HepG2 (cell line): Measurements from ENCODE around the gene CREB1. TPM values are rescaled to one million over a fixed set of nuclear protein-coding genes. Genes with fewer than 3 reads are reported as not detected.

Source experiments
- ATF7 ChIP-seq, 2 experiments: fragments of 450-650 bp in 1 of 2; sonication (generic) in 1 of 2; formaldehyde crosslinking in 1 of 2; IDR thresholded peaks; 2 replicates each; pipeline versions ENCODE4 v1.4.0 to v1.6.1; 2016 to 2020; ENCODE audit warnings: antibody characterized with exemption in 1 of 2, mild to moderate bottlenecking in 1 of 2, missing genetic modification reagents in 1 of 2
- BRF2 ChIP-seq: sonication (generic); formaldehyde crosslinking; IDR thresholded peaks from 2 replicates; pipeline ENCODE4 v1.8.1; 2022; ENCODE audit warnings: mild to moderate bottlenecking, missing genetic modification reagents
- EED ChIP-seq: sonication (generic); formaldehyde crosslinking; IDR thresholded peaks from 2 replicates; pipeline ENCODE4 v1.5.0; 2020; ENCODE audit warnings: mild to moderate bottlenecking, missing genetic modification reagents
- ELF1 ChIP-seq: sonication (generic); formaldehyde crosslinking; IDR thresholded peaks from 2 replicates; pipeline ENCODE4 v1.4.0; 2020; ENCODE audit warnings: missing genetic modification reagents
- ESRRA ChIP-seq: sonication (generic); formaldehyde crosslinking; IDR thresholded peaks from 2 replicates; pipeline ENCODE4 v1.5.1; 2020; ENCODE audit warnings: mild to moderate bottlenecking, low read depth, missing genetic modification reagents
- HDAC1 ChIP-seq: sonication (generic); formaldehyde crosslinking; IDR thresholded peaks from 2 replicates; pipeline ENCODE4 v1.5.1; 2020; ENCODE audit warnings: mild to moderate bottlenecking, missing genetic modification reagents
- IKZF1 ChIP-seq: fragments of 450-650 bp; IDR thresholded peaks from 2 replicates; pipeline ENCODE4 v1.7.1; 2016
- KAT8 ChIP-seq: IDR thresholded peaks from 2 replicates; pipeline ENCODE4 v1.6.1; 2016; ENCODE audit warnings: missing genetic modification reagents, missing compliant biosample characterization
- KDM2A ChIP-seq: sonication (generic); formaldehyde crosslinking; IDR thresholded peaks from 2 replicates; pipeline ENCODE4 v1.4.0; 2020; ENCODE audit warnings: low read depth, missing genetic modification reagents, borderline replicate concordance
- KLF13 ChIP-seq: sonication (generic); formaldehyde crosslinking; IDR thresholded peaks from 2 replicates; pipeline ENCODE4 v1.4.0; 2020; ENCODE audit warnings: mild to moderate bottlenecking, missing genetic modification reagents
- LCORL ChIP-seq, 2 experiments: fragments of 450-650 bp in 1 of 2; sonication (generic) in 1 of 2; formaldehyde crosslinking in 1 of 2; IDR thresholded peaks; 2 replicates each; pipeline versions ENCODE4 v1.5.0 to v1.6.1; 2017 to 2020; ENCODE audit warnings: antibody characterized with exemption in 1 of 2, missing genetic modification reagents in 1 of 2
- LRRFIP1 ChIP-seq: sonication (generic); formaldehyde crosslinking; conservative IDR thresholded peaks from 2 replicates; pipeline ENCODE4 v1.4.0; 2020; ENCODE audit warnings: missing genetic modification reagents
- MAF1 ChIP-seq: sonication (generic); formaldehyde crosslinking; IDR thresholded peaks from 2 replicates; pipeline ENCODE4 v1.5.0; 2020; ENCODE audit warnings: missing genetic modification reagents, borderline replicate concordance
- RCOR2 ChIP-seq: IDR thresholded peaks from 2 replicates; pipeline ENCODE4 v1.6.1; 2016; ENCODE audit warnings: missing biosample characterization, missing genetic modification reagents
- SP5 ChIP-seq: IDR thresholded peaks from 2 replicates; pipeline ENCODE4 v1.6.1; 2016; ENCODE audit warnings: low read depth, borderline replicate concordance
- TAF15 ChIP-seq: fragments of 200-400 bp; formaldehyde crosslinking; IDR thresholded peaks from one replicate; pipeline ENCODE4 v1.6.1; 2018; ENCODE audit warnings: mild to moderate bottlenecking, low read depth, low read length; ENCODE audit not compliant: poor library complexity, severe bottlenecking
- TCF7 ChIP-seq: sonication (generic); IDR thresholded peaks from 2 replicates; pipeline ENCODE4 v1.6.1; 2016; ENCODE audit warnings: antibody characterized with exemption, low read depth
- ZBTB3 ChIP-seq: sonication (generic); formaldehyde crosslinking; IDR thresholded peaks from 2 replicates; pipeline ENCODE4 v1.4.0; 2020; ENCODE audit warnings: low read depth, mild to moderate bottlenecking, moderate library complexity, missing genetic modification reagents, borderline replicate concordance
- ZBTB46 ChIP-seq: sonication (generic); formaldehyde crosslinking; IDR thresholded peaks from 2 replicates; pipeline ENCODE4 v1.4.0; 2020; ENCODE audit warnings: mild to moderate bottlenecking, missing genetic modification reagents, borderline replicate concordance
- ZFP36 ChIP-seq: fragments of 150-350 bp; IDR thresholded peaks from 2 replicates; pipeline ENCODE4 v1.6.1; 2018; ENCODE audit warnings: borderline replicate concordance, low read length, low read depth; ENCODE audit not compliant: partially characterized antibody
- ZNF546 ChIP-seq: sonication (generic); formaldehyde crosslinking; conservative IDR thresholded peaks from 2 replicates; pipeline ENCODE4 v1.8.1; 2023; ENCODE audit warnings: mild to moderate bottlenecking, missing genetic modification reagents
- ZNF678 ChIP-seq: sonication (generic); formaldehyde crosslinking; IDR thresholded peaks from 2 replicates; pipeline ENCODE4 v1.4.0; 2020; ENCODE audit warnings: mild to moderate bottlenecking, missing genetic modification reagents
- ZNF83 ChIP-seq: sonication (generic); formaldehyde crosslinking; IDR thresholded peaks from 2 replicates; pipeline ENCODE4 v1.4.0; 2020; ENCODE audit warnings: missing genetic modification reagents, mild to moderate bottlenecking, borderline replicate concordance
- ZSCAN30 ChIP-seq: sonication (generic); formaldehyde crosslinking; IDR thresholded peaks from 2 replicates; pipeline ENCODE4 v1.5.0; 2020; ENCODE audit warnings: mild to moderate bottlenecking, missing genetic modification reagents
- polyA plus RNA-seq, 8 experiments: library from polyadenylated mRNA; depleted of rRNA in 3 of 8; stranded (reverse) in 7 of 8; unstranded in 1 of 8; fragments of >200 nt; fragmentation: Illumina TruSeq in 4 of 8; extraction: Trizol in 4 of 8; gene quantifications; 2 replicates each; pipeline versions ENCODE4 v1.2.1 to v1.2.3, GENCODE V29; 2011 to 2016; ENCODE audit warnings: low read depth in 4 of 8, missing spikeins in 1 of 8, mixed read lengths in 1 of 8; ENCODE audit not compliant: insufficient read depth in 1 of 8
- total RNA-seq, 5 experiments: library from RNA; depleted of rRNA; stranded (reverse); fragments of >200 nt; fragmentation: Illumina TruSeq; extraction: Trizol; gene quantifications; 2 replicates each; pipeline ENCODE4 v1.2.3, GENCODE V29; 2016; ENCODE audit warnings: low read depth in 1 of 5

The CREB1 gene
- total and polyA plus RNA-seq, 2 of the 13 experiments (the other 11 are each of a cell fraction or from before 2014, with no cell fraction given) = 51.8 to 51.9 TPM

- TF ChIP-seq ESRRA (CRISPR knock-in tag) (peak; percentile 49; the same call in 1 of the 2 replicates), IKZF1 (no peak), TAF15 (no peak), KAT8 (CRISPR knock-in tag) (no peak; the same call in 1 of the 2 replicates), ATF7 (IDR thresholded peaks at IDR 0.05) (no peak), ATF7 (CRISPR knock-in tag; IDR thresholded peaks at IDR 0.05) (0 out of 2 replicates have a peak, but pooled peaks have one; percentile 4), ZNF546 (CRISPR knock-in tag) (no peak; the same call in 1 of the 2 replicates), BRF2 (no peak; the same call in 1 of the 2 replicates), ZBTB3 (peak; percentile 92), LCORL (IDR thresholded peaks at IDR 0.05) (no peak), LCORL (CRISPR knock-in tag; IDR thresholded peaks at IDR 0.05) (peak; percentile 79), ZFP36 (no peak), ELF1 (CRISPR knock-in tag) (peak; percentile 58; the same call in 1 of the 2 replicates), SP5 (CRISPR knock-in tag) (peak; percentile 76), MAF1 (CRISPR knock-in tag) (peak; percentile 72; the same call in 1 of the 2 replicates), ZNF83 (peak; percentile 61; the same call in 1 of the 2 replicates), EED (peak; percentile 94; the same call in 1 of the 2 replicates), LRRFIP1 (CRISPR knock-in tag) (no peak), TCF7 (no peak), RCOR2 (CRISPR knock-in tag) (no peak), HDAC1 (CRISPR knock-in tag) (peak; percentile 79), KLF13 (CRISPR knock-in tag) (no peak), KDM2A (peak; percentile 85; the same call in 1 of the 2 replicates), ZNF678 (CRISPR knock-in tag) (peak; percentile 76; the same call in 1 of the 2 replicates), ZBTB46 (CRISPR knock-in tag) (peak; percentile 89; the same call in 1 of the 2 replicates), ZSCAN30 (CRISPR knock-in tag) (no peak)
Measured at GRCh38 chr2:207529330-207530159, at the start of gene CREB1 (continued).
